Activated naive CD8-positive, alpha-beta T cell treated with anti-CD3 and anti-CD28 coated beads, Interleukin-2, amount 50 U/mL, for 24 hours (primary cell): ENCODE data around the gene RRAS.
A peak's percentile ranks its signal among the peaks of the same experiment; 100 is the strongest.

Source experiments
- ATAC-seq: fragments of 150-1000 bp; cut with Tn5 transposase; one replicate; pipeline ENCODE4 v1.10.0; 2021
- DNase-seq: peaks from one replicate; pipeline ENCODE4 v3.0.0; 2021
- H3K27ac Mint-ChIP-seq: one replicate; pipeline ENCODE4 v1.8.0; 2021; ENCODE audit warnings: mild to moderate bottlenecking, mixed read lengths
- H3K27me3 Mint-ChIP-seq: one replicate; pipeline ENCODE4 v1.8.0; 2021; ENCODE audit warnings: mixed read lengths
- H3K36me3 Mint-ChIP-seq: one replicate; pipeline ENCODE4 v1.8.0; 2021; ENCODE audit warnings: low read depth, mixed read lengths
- H3K4me1 Mint-ChIP-seq: one replicate; pipeline ENCODE4 v1.8.0; 2021; ENCODE audit warnings: mixed read lengths
- H3K4me3 Mint-ChIP-seq: one replicate; pipeline ENCODE4 v1.8.0; 2021; ENCODE audit warnings: mild to moderate bottlenecking, moderate library complexity, mixed read lengths
- H3K9me3 Mint-ChIP-seq: one replicate; pipeline ENCODE4 v1.8.0; 2021; ENCODE audit warnings: mixed read lengths

RRAS gene

GRCh38 chr19:49640113-49640898, at the start of gene RRAS:
TSS of gene RRAS (minus strand) at chr19:49640143. CDS start at chr19:49640098, 45 bp downstream.
- peak within 1 kb of the TSS; percentile 98 for H3K4me3 Mint-ChIP-seq
- H3K4me1 Mint-ChIP-seq = peaks cover 46% of the 10 kb centered on the region
- peaks cover 11% of the 10 kb centered on the region for H3K36me3 Mint-ChIP-seq
- ATAC-seq (peak; percentile 82), DNase-seq (peak; percentile 100)
- H3K9me3 Mint-ChIP-seq = no peaks in the 10 kb centered on the region
- peak within 1 kb of the TSS; percentile 99 for H3K27ac Mint-ChIP-seq
- peaks cover 2% of the 10 kb centered on the region for H3K27me3 Mint-ChIP-seq

- Mint-ChIP-seq H3K27me3 (peaks cover 21% of the 10 kb centered on the region), H3K4me1 (peaks cover 27% of the 10 kb centered on the region), H3K36me3 (peaks cover 27% of the 10 kb centered on the region), H3K9me3 (no peaks in the 10 kb centered on the region), H3K27ac (peak within 1 kb of the TSS; percentile 52), H3K4me3 (peak within 1 kb of the TSS; percentile 60)
- ATAC-seq = peak; percentile 26
- DNase-seq = peak; percentile 64
These were observed 49.5 kb upstream of the RRAS start, which contains the start of gene ADM5 for GRCh38 chr19:49689133-49690078. TSS of gene ADM5 (plus strand) at chr19:49689594. CDS start at chr19:49689838, 244 bp downstream.

GRCh38 chr19:49688531-49689132, 48.7 kb upstream of the RRAS start:
- no peak for DNase-seq
- H3K9me3 Mint-ChIP-seq = no peaks in the 10 kb centered on the region
- no peak overlapping the region for H3K27ac Mint-ChIP-seq
- H3K4me1 Mint-ChIP-seq = peaks cover 27% of the 10 kb centered on the region
- no peak overlapping the region for H3K4me3 Mint-ChIP-seq
- ATAC-seq = no peak
- H3K36me3 Mint-ChIP-seq = peaks cover 34% of the 10 kb centered on the region
- H3K27me3 Mint-ChIP-seq = peaks cover 21% of the 10 kb centered on the region

- no peak for ATAC-seq
These were observed 47.8 kb upstream of the RRAS start for GRCh38 chr19:49687566-49688316.

GRCh38 chr19:49687150-49687549, 47.2 kb upstream of the RRAS start:
- Mint-ChIP-seq H3K4me1 (peaks cover 29% of the 10 kb centered on the region), H3K9me3 (no peaks in the 10 kb centered on the region), H3K36me3 (peaks cover 44% of the 10 kb centered on the region), H3K27me3 (peaks cover 9% of the 10 kb centered on the region), H3K27ac (peak overlapping the region; percentile 42), H3K4me3 (no peak overlapping the region)
- no peak for ATAC-seq
- no peak for DNase-seq

More at GRCh38 chr19:49687566-49688316, 47.8 kb upstream of the RRAS start:
- peak overlapping the region; percentile 16 for H3K27ac Mint-ChIP-seq
- DNase-seq = no peak
- peaks cover 27% of the 10 kb centered on the region for H3K4me1 Mint-ChIP-seq
- no peak overlapping the region for H3K4me3 Mint-ChIP-seq
- H3K36me3 Mint-ChIP-seq = peaks cover 39% of the 10 kb centered on the region
- peaks cover 15% of the 10 kb centered on the region for H3K27me3 Mint-ChIP-seq
- no peaks in the 10 kb centered on the region for H3K9me3 Mint-ChIP-seq

GRCh38 chr19:49686503-49687088, 46.7 kb upstream of the RRAS start:
- peaks cover 8% of the 10 kb centered on the region for H3K27me3 Mint-ChIP-seq
- ATAC-seq (no peak), DNase-seq (no peak)
- no peak overlapping the region for H3K4me3 Mint-ChIP-seq
- no peaks in the 10 kb centered on the region for H3K9me3 Mint-ChIP-seq
- peaks cover 49% of the 10 kb centered on the region for H3K36me3 Mint-ChIP-seq
- peaks cover 34% of the 10 kb centered on the region for H3K4me1 Mint-ChIP-seq
- peak overlapping the region; percentile 42 for H3K27ac Mint-ChIP-seq

- Mint-ChIP-seq H3K27ac (no peak overlapping the region), H3K4me3 (no peak overlapping the region), H3K27me3 (peaks cover 7% of the 10 kb centered on the region), H3K36me3 (peaks cover 55% of the 10 kb centered on the region), H3K9me3 (no peaks in the 10 kb centered on the region), H3K4me1 (peaks cover 32% of the 10 kb centered on the region)
- DNase-seq = no peak
- no peak for ATAC-seq
These were observed 45.9 kb upstream of the RRAS start for GRCh38 chr19:49685845-49686332.

GRCh38 chr19:49684983-49685553, 45.1 kb upstream of the RRAS start:
- no peak overlapping the region for H3K4me3 Mint-ChIP-seq
- H3K27me3 Mint-ChIP-seq = no peaks in the 10 kb centered on the region
- peaks cover 56% of the 10 kb centered on the region for H3K36me3 Mint-ChIP-seq
- no peaks in the 10 kb centered on the region for H3K9me3 Mint-ChIP-seq
- H3K27ac Mint-ChIP-seq = no peak overlapping the region
- DNase-seq (no peak), ATAC-seq (no peak)
- H3K4me1 Mint-ChIP-seq = peaks cover 32% of the 10 kb centered on the region

GRCh38 chr19:49684251-49684982, 44.5 kb upstream of the RRAS start:
- ATAC-seq (peak; percentile 3), DNase-seq (no peak)
- Mint-ChIP-seq H3K36me3 (peaks cover 60% of the 10 kb centered on the region), H3K9me3 (no peaks in the 10 kb centered on the region), H3K4me1 (peaks cover 36% of the 10 kb centered on the region), H3K27me3 (no peaks in the 10 kb centered on the region), H3K4me3 (no peak overlapping the region), H3K27ac (no peak overlapping the region)

- peaks cover 40% of the 10 kb centered on the region for H3K4me1 Mint-ChIP-seq
- peaks cover 57% of the 10 kb centered on the region for H3K36me3 Mint-ChIP-seq
- H3K27ac Mint-ChIP-seq = no peak overlapping the region
- no peaks in the 10 kb centered on the region for H3K27me3 Mint-ChIP-seq
- H3K9me3 Mint-ChIP-seq = no peaks in the 10 kb centered on the region
- ATAC-seq (no peak), DNase-seq (no peak)
- peak overlapping the region; percentile 26 for H3K4me3 Mint-ChIP-seq
These were observed 43.9 kb upstream of the RRAS start for GRCh38 chr19:49683814-49684250.

GRCh38 chr19:49682274-49682673, 42.3 kb upstream of the RRAS start:
- H3K27ac Mint-ChIP-seq = no peak overlapping the region

GRCh38 chr19:49681830-49682229, 41.9 kb upstream of the RRAS start:
- Mint-ChIP-seq H3K27me3 (no peaks in the 10 kb centered on the region), H3K9me3 (no peaks in the 10 kb centered on the region), H3K4me1 (peaks cover 47% of the 10 kb centered on the region), H3K27ac (no peak overlapping the region), H3K4me3 (no peak overlapping the region), H3K36me3 (peaks cover 56% of the 10 kb centered on the region)
- ATAC-seq = no peak
- no peak for DNase-seq

More at GRCh38 chr19:49682274-49682673, 42.3 kb upstream of the RRAS start:
- ATAC-seq (no peak), DNase-seq (no peak)
- Mint-ChIP-seq H3K27me3 (no peaks in the 10 kb centered on the region), H3K4me1 (peaks cover 44% of the 10 kb centered on the region), H3K36me3 (peaks cover 58% of the 10 kb centered on the region), H3K9me3 (no peaks in the 10 kb centered on the region), H3K4me3 (no peak overlapping the region)
